Measurements from ENCODE around the gene NMUR1.
"Not testable (repeated sequence)": the region's sequence is repeated elsewhere in the genome, so short reads cannot be mapped to it uniquely, and the experiment has no call there.

The NMUR1 gene

GRCh38 chr2:231556981-231557380 lies 26.7 kb upstream of the NMUR1 start:
- Histone ChIP-seq H3K27ac (ENCODE audit: low read depth, low read length) (no peak overlapping the region), H3K56ac (ENCODE audit: low read length) (no peak overlapping the region), H3K4me3 (ENCODE audit: low read length) (no peak overlapping the region), H3K79me2 (ENCODE audit: control insufficient read depth, insufficient read depth, low read length) (no peaks in the 10 kb centered on the region), H3K4ac (ENCODE audit: low read depth, low read length) (no peak overlapping the region), H3K79me1 (ENCODE audit: low read length) (no peaks in the 10 kb centered on the region), H3K27me3 (ENCODE audit: insufficient read depth, low read length, poor library complexity) (no peaks in the 10 kb centered on the region), H3K4me2 (ENCODE audit: low read length) (no peak overlapping the region), H3K9ac (ENCODE audit: low read length) (no peak overlapping the region), H2AK5ac (ENCODE audit: low read length) (no peak overlapping the region), H2BK120ac (ENCODE audit: low read depth, low read length) (no peak overlapping the region), H2BK15ac (replicated peaks; ENCODE audit: low read depth) (no peak overlapping the region), H3K23ac (ENCODE audit: low read length) (no peak overlapping the region), H2BK5ac (ENCODE audit: low read length) (no peak overlapping the region), H3K36me3 (ENCODE audit: control insufficient read depth, insufficient read depth, low read length) (no peaks in the 10 kb centered on the region), H4K5ac (ENCODE audit: low read length) (no peak overlapping the region), H3K18ac (ENCODE audit: low read length) (no peak overlapping the region), H4K8ac (ENCODE audit: low read depth, low read length) (no peak overlapping the region), H3K4me1 (ENCODE audit: control insufficient read depth, low read depth, low read length) (no peaks in the 10 kb centered on the region)
- no peak for DNase-seq
- WGBS (ENCODE audit: extremely low coverage, insufficient coverage, low lambda C conversion rate), result no CpG with 5 or more reads among the region's 7 CpGs

- H4K5ac ChIP-seq (ENCODE audit: low read length); H3K27ac ChIP-seq (ENCODE audit: low read depth, low read length); DNase-seq; H2BK120ac ChIP-seq (ENCODE audit: low read depth, low read length); H3K23ac ChIP-seq (ENCODE audit: low read length); H3K4me2 ChIP-seq (ENCODE audit: low read length); H2BK5ac ChIP-seq (ENCODE audit: low read length); H3K18ac ChIP-seq (ENCODE audit: low read length); H3K79me1 ChIP-seq (ENCODE audit: low read length); H3K4me3 ChIP-seq (ENCODE audit: low read length); H4K8ac ChIP-seq (ENCODE audit: low read depth, low read length); H3K4me1 ChIP-seq (ENCODE audit: control insufficient read depth, low read depth, low read length); H3K36me3 ChIP-seq (ENCODE audit: control insufficient read depth, insufficient read depth, low read length); H3K9ac ChIP-seq (ENCODE audit: low read length); H3K27me3 ChIP-seq (ENCODE audit: insufficient read depth, low read length, poor library complexity); H2AK5ac ChIP-seq (ENCODE audit: low read length); H2BK15ac ChIP-seq (replicated peaks; ENCODE audit: low read depth); H3K79me2 ChIP-seq (ENCODE audit: control insufficient read depth, insufficient read depth, low read length); H3K4ac ChIP-seq (ENCODE audit: low read depth, low read length); H3K56ac ChIP-seq (ENCODE audit: low read length): not testable (repeated sequence)
- no CpG with 5 or more reads among the region's 8 CpGs for whole genome bisulfite sequencing (ENCODE audit: extremely low coverage, insufficient coverage, low lambda C conversion rate)
Measured at GRCh38 chr2:231556496-231556895, 26.3 kb upstream of the NMUR1 start.

GRCh38 chr2:231554748-231555545 lies 24.7 kb upstream of the NMUR1 start:
- H3K27ac ChIP-seq (ENCODE audit: low read depth, low read length), result no peak overlapping the region
- no peak overlapping the region for H2BK5ac ChIP-seq (ENCODE audit: low read length)
- no CpG with 5 or more reads among the region's 14 CpGs for WGBS (ENCODE audit: extremely low coverage, insufficient coverage, low lambda C conversion rate)
- H2AK5ac ChIP-seq (ENCODE audit: low read length), result no peak overlapping the region
- H3K23ac ChIP-seq (ENCODE audit: low read length), result no peak overlapping the region
- H3K4me2 ChIP-seq (ENCODE audit: low read length), result no peak overlapping the region
- no peak overlapping the region for H3K18ac ChIP-seq (ENCODE audit: low read length)
- no peak overlapping the region for H4K8ac ChIP-seq (ENCODE audit: low read depth, low read length)
- no peak overlapping the region for H2BK120ac ChIP-seq (ENCODE audit: low read depth, low read length)
- H3K9ac ChIP-seq (ENCODE audit: low read length), result no peak overlapping the region
- H3K27me3 ChIP-seq (ENCODE audit: insufficient read depth, low read length, poor library complexity), result no peaks in the 10 kb centered on the region
- no peak overlapping the region for H4K5ac ChIP-seq (ENCODE audit: low read length)
- no peaks in the 10 kb centered on the region for H3K79me2 ChIP-seq (ENCODE audit: control insufficient read depth, insufficient read depth, low read length)
- H3K56ac ChIP-seq (ENCODE audit: low read length), result no peak overlapping the region
- H3K79me1 ChIP-seq (ENCODE audit: low read length), result no peaks in the 10 kb centered on the region
- no peak overlapping the region for H2BK15ac ChIP-seq (replicated peaks; ENCODE audit: low read depth)
- DNase-seq, result no peak
- H3K4ac ChIP-seq (ENCODE audit: low read depth, low read length), result no peak overlapping the region
- H3K4me1 ChIP-seq (ENCODE audit: control insufficient read depth, low read depth, low read length), result no peaks in the 10 kb centered on the region
- no peaks in the 10 kb centered on the region for H3K36me3 ChIP-seq (ENCODE audit: control insufficient read depth, insufficient read depth, low read length)
- no peak overlapping the region for H3K4me3 ChIP-seq (ENCODE audit: low read length)

- no peak overlapping the region for H2BK5ac ChIP-seq (ENCODE audit: low read length)
- no peak overlapping the region for H3K18ac ChIP-seq (ENCODE audit: low read length)
- no peak overlapping the region for H3K56ac ChIP-seq (ENCODE audit: low read length)
- no peak overlapping the region for H3K4me2 ChIP-seq (ENCODE audit: low read length)
- no peak overlapping the region for H2AK5ac ChIP-seq (ENCODE audit: low read length)
- H2BK120ac ChIP-seq (ENCODE audit: low read depth, low read length), result no peak overlapping the region
- H3K79me1 ChIP-seq (ENCODE audit: low read length), result no peaks in the 10 kb centered on the region
- H3K36me3 ChIP-seq (ENCODE audit: control insufficient read depth, insufficient read depth, low read length), result no peaks in the 10 kb centered on the region
- H4K8ac ChIP-seq (ENCODE audit: low read depth, low read length), result no peak overlapping the region
- H3K9ac ChIP-seq (ENCODE audit: low read length), result no peak overlapping the region
- H3K79me2 ChIP-seq (ENCODE audit: control insufficient read depth, insufficient read depth, low read length), result no peaks in the 10 kb centered on the region
- H3K4me1 ChIP-seq (ENCODE audit: control insufficient read depth, low read depth, low read length), result no peaks in the 10 kb centered on the region
- H4K5ac ChIP-seq (ENCODE audit: low read length), result no peak overlapping the region
- no peak overlapping the region for H3K4ac ChIP-seq (ENCODE audit: low read depth, low read length)
- no peak overlapping the region for H3K27ac ChIP-seq (ENCODE audit: low read depth, low read length)
- no peak overlapping the region for H2BK15ac ChIP-seq (replicated peaks; ENCODE audit: low read depth)
- DNase-seq, result no peak
- H3K23ac ChIP-seq (ENCODE audit: low read length), result no peak overlapping the region
- H3K27me3 ChIP-seq (ENCODE audit: insufficient read depth, low read length, poor library complexity), result no peaks in the 10 kb centered on the region
- WGBS (ENCODE audit: extremely low coverage, insufficient coverage, low lambda C conversion rate), result no CpG with 5 or more reads among the region's 8 CpGs
- H3K4me3 ChIP-seq (ENCODE audit: low read length), result no peak overlapping the region
Measured at GRCh38 chr2:231554327-231554726, 24.1 kb upstream of the NMUR1 start.

GRCh38 chr2:231552752-231553151 lies 22.5 kb upstream of the NMUR1 start:
- no peaks in the 10 kb centered on the region for H3K36me3 ChIP-seq (ENCODE audit: control insufficient read depth, insufficient read depth, low read length)
- H3K9ac ChIP-seq (ENCODE audit: low read length), result no peak overlapping the region
- no peak overlapping the region for H4K5ac ChIP-seq (ENCODE audit: low read length)
- no peaks in the 10 kb centered on the region for H3K79me1 ChIP-seq (ENCODE audit: low read length)
- H3K18ac ChIP-seq (ENCODE audit: low read length), result no peak overlapping the region
- H3K56ac ChIP-seq (ENCODE audit: low read length), result no peak overlapping the region
- no peak for DNase-seq
- H3K4ac ChIP-seq (ENCODE audit: low read depth, low read length), result no peak overlapping the region
- H3K4me1 ChIP-seq (ENCODE audit: control insufficient read depth, low read depth, low read length), result no peaks in the 10 kb centered on the region
- no peaks in the 10 kb centered on the region for H3K27me3 ChIP-seq (ENCODE audit: insufficient read depth, low read length, poor library complexity)
- H2BK5ac ChIP-seq (ENCODE audit: low read length), result no peak overlapping the region
- H2BK120ac ChIP-seq (ENCODE audit: low read depth, low read length), result no peak overlapping the region
- no peak overlapping the region for H3K4me3 ChIP-seq (ENCODE audit: low read length)
- H3K27ac ChIP-seq (ENCODE audit: low read depth, low read length), result no peak overlapping the region
- no peaks in the 10 kb centered on the region for H3K79me2 ChIP-seq (ENCODE audit: control insufficient read depth, insufficient read depth, low read length)
- H3K4me2 ChIP-seq (ENCODE audit: low read length), result no peak overlapping the region
- H2AK5ac ChIP-seq (ENCODE audit: low read length), result no peak overlapping the region
- H4K8ac ChIP-seq (ENCODE audit: low read depth, low read length), result no peak overlapping the region
- H3K23ac ChIP-seq (ENCODE audit: low read length), result no peak overlapping the region
- H2BK15ac ChIP-seq (replicated peaks; ENCODE audit: low read depth), result no peak overlapping the region
